Measurements from ENCODE around the gene MEIOSIN.
"Not testable (repeated sequence)": the region's sequence is repeated elsewhere in the genome, so short reads cannot be mapped to it uniquely, and the experiment has no call there.

The MEIOSIN gene

GRCh38 chr19:45717983-45718650 is 15.1 kb upstream of the MEIOSIN start:
- no peak for DNase-seq

- not testable (repeated sequence) for DNase-seq
These were observed 13.2 kb upstream of the MEIOSIN start for GRCh38 chr19:45720065-45720464.

- DNase-seq, result not testable (repeated sequence)
These were observed 4.6 kb upstream of the MEIOSIN start for GRCh38 chr19:45728683-45729082.

GRCh38 chr19:45729800-45730290 is 3.4 kb upstream of the MEIOSIN start:
- DNase-seq, result no peak

GRCh38 chr19:45730368-45731288 is 2.6 kb upstream of the MEIOSIN start, which contains the start of gene FBXO46:
Gene FBXO46, minus strand, starts transcription at chr19:45730896. Its CDS starts 17,401 bp downstream, at chr19:45713495.
- peak; percentile 98 for DNase-seq

- peak; percentile 30 for DNase-seq
These were observed 6.5 kb downstream of the MEIOSIN start for GRCh38 chr19:45739498-45740439.

- DNase-seq, result no peak
These were observed 9.7 kb downstream of the MEIOSIN start for GRCh38 chr19:45742969-45743368.

- no peak for DNase-seq
These were observed 12.4 kb downstream of the MEIOSIN start for GRCh38 chr19:45745606-45746005.

- no peak for DNase-seq
These were observed 13.6 kb downstream of the MEIOSIN start for GRCh38 chr19:45746866-45747265.

- DNase-seq, result no peak
These were observed 14.3 kb downstream of the MEIOSIN start for GRCh38 chr19:45747513-45747912.

- not testable (repeated sequence) for DNase-seq
These were observed 18.2 kb downstream of the MEIOSIN start for GRCh38 chr19:45751483-45751882.

- DNase-seq, result peak; percentile 11
These were observed 19.4 kb downstream of the MEIOSIN start for GRCh38 chr19:45752639-45753038.

- no peak for DNase-seq
These were observed 20.3 kb downstream of the MEIOSIN start for GRCh38 chr19:45753548-45753947.

GRCh38 chr19:45754323-45754722 is 21.1 kb downstream of the MEIOSIN start:
- DNase-seq, result no peak

GRCh38 chr19:45757695-45758094 is 24.5 kb downstream of the MEIOSIN start:
- DNase-seq, result no peak

GRCh38 chr19:45758921-45759320 is 25.7 kb downstream of the MEIOSIN start:
- DNase-seq, result no peak

GRCh38 chr19:45761714-45762113 is 28.5 kb downstream of the MEIOSIN start:
- no peak for DNase-seq

- DNase-seq, result no peak
These were observed 29.8 kb downstream of the MEIOSIN start for GRCh38 chr19:45762870-45763631.

- no peak for DNase-seq
These were observed 30.6 kb downstream of the MEIOSIN start for GRCh38 chr19:45763691-45764294.

GRCh38 chr19:45764475-45764874 is 31.2 kb downstream of the MEIOSIN start:
- no peak for DNase-seq

GRCh38 chr19:45764945-45765701 is 31.9 kb downstream of the MEIOSIN start:
- no peak for DNase-seq

Data from suppressor macrophage treated with lipopolysaccharide for 4 hours (primary cell).